Naive thymus-derived CD4-positive, alpha-beta T cell (primary cell): Measurements from ENCODE around the gene PANX3. TPM values are rescaled to one million over a fixed set of nuclear protein-coding genes. Genes with fewer than 3 reads are reported as not detected.

Experiments used
- ATAC-seq: fragments of 150-1000 bp; cut with Tn5 transposase; 2 replicates; pipeline ENCODE4 v1.10.0; 2021; ENCODE audit warnings: mild to moderate bottlenecking, moderate library complexity
- CTCF ChIA-PET: fragments of 350-600 bp; sonication (Branson Sonifier 250); formaldehyde crosslinking; loops from one replicate; lab custom pipeline; 2021; ENCODE audit warnings: antibody characterized with exemption; lab: Charles Lee
- POLR2A ChIA-PET: fragments of 350-600 bp; sonication (Branson Sonifier 250); formaldehyde crosslinking; loops from one replicate; lab custom pipeline; 2021; ENCODE audit warnings: antibody characterized with exemption, inconsistent platforms; lab: Charles Lee
- DNase-seq, 9 donors: peaks; one replicate each; pipeline versions ENCODE4 v3.0.0 to v3.0.0-alpha.2; 2020 to 2022; ENCODE audit warnings: mixed read lengths in 1 of 9
- H3K27ac ChIP-seq: one replicate; pipeline ENCODE4 v1.7.0; 2013; ENCODE audit warnings: mild to moderate bottlenecking, low read depth, low read length, moderate library complexity
- H3K27me3 ChIP-seq, 2 donors: one replicate each; pipeline ENCODE4 v1.7.0; 2013; ENCODE audit warnings: low read length in 2 of 2, mild to moderate bottlenecking in 2 of 2, moderate library complexity in 2 of 2; ENCODE audit not compliant: control insufficient read depth in 2 of 2, insufficient read depth in 2 of 2
- H3K36me3 ChIP-seq, 3 experiments: 1 replicate in 2 of 3; 2 replicates in 1 of 3; pipeline ENCODE4 v1.7.0; 2013; ENCODE audit warnings: low read length in 3 of 3, mild to moderate bottlenecking in 3 of 3, moderate library complexity in 1 of 3; ENCODE audit not compliant: insufficient read depth in 3 of 3, control insufficient read depth in 2 of 3
- H3K4me1 ChIP-seq, 2 donors: one replicate each; pipeline ENCODE4 v1.7.0; 2013; ENCODE audit warnings: low read length in 2 of 2, mild to moderate bottlenecking in 2 of 2, moderate library complexity in 1 of 2; ENCODE audit not compliant: control insufficient read depth in 2 of 2, insufficient read depth in 2 of 2
- H3K4me3 ChIP-seq: 2 replicates; pipeline ENCODE4 v1.7.0; 2013; ENCODE audit warnings: mild to moderate bottlenecking, low read length
- H3K9me3 ChIP-seq, 3 experiments: 1 replicate in 2 of 3; 2 replicates in 1 of 3; pipeline ENCODE4 v1.7.0; 2013; ENCODE audit warnings: low read length in 3 of 3; ENCODE audit not compliant: control insufficient read depth in 2 of 3
- H3K27ac Mint-ChIP-seq, 9 donors: one replicate each; pipeline ENCODE4 v1.8.0; 2020 to 2022; ENCODE audit warnings: mixed read lengths in 9 of 9, mild to moderate bottlenecking in 8 of 9, moderate library complexity in 5 of 9, inconsistent platforms in 2 of 9
- H3K27me3 Mint-ChIP-seq, 5 donors: one replicate each; pipeline ENCODE4 v1.8.0; 2021 to 2022; ENCODE audit warnings: mixed read lengths in 5 of 5, mild to moderate bottlenecking in 1 of 5
- H3K36me3 Mint-ChIP-seq, 5 donors: one replicate each; pipeline ENCODE4 v1.8.0; 2020 to 2022; ENCODE audit warnings: mixed read lengths in 5 of 5, mild to moderate bottlenecking in 3 of 5, inconsistent platforms in 1 of 5
- H3K4me1 Mint-ChIP-seq, 7 donors: one replicate each; pipeline ENCODE4 v1.8.0; 2020 to 2022; ENCODE audit warnings: mixed read lengths in 7 of 7, mild to moderate bottlenecking in 3 of 7, inconsistent platforms in 1 of 7
- H3K4me3 Mint-ChIP-seq, 10 donors: one replicate each; pipeline ENCODE4 v1.8.0; 2020 to 2022; ENCODE audit warnings: mild to moderate bottlenecking in 10 of 10, mixed read lengths in 10 of 10, moderate library complexity in 6 of 10, inconsistent platforms in 2 of 10
- H3K9me3 Mint-ChIP-seq, 11 donors: one replicate each; pipeline ENCODE4 v1.8.0; 2020 to 2022; ENCODE audit warnings: mixed read lengths in 11 of 11, mild to moderate bottlenecking in 4 of 11, inconsistent platforms in 1 of 11, moderate library complexity in 1 of 11
- intact Hi-C, 2 donors: fragments of 100-400 bp; cut with micrococcal nuclease; formaldehyde crosslinking; loops; one replicate each; pipeline ENCODE4 v1.15.1; 2023
- polyA plus RNA-seq, 2 donors: library from polyadenylated mRNA; unstranded; fragments of 300-500 nt; fragmentation: Illumina TruSeq; gene quantifications; one replicate each; pipeline ENCODE4 v1.2.3, GENCODE V29; 2021
- total RNA-seq, 6 experiments: library from RNA in 5 of 6; stranded (reverse) in 5 of 6; gene quantifications; 1 replicate in 5 of 6; 2 replicates in 1 of 6; pipeline ENCODE4 v1.2.3 and lab custom pipeline; 2021 to 2026

PANX3 gene
- total and polyA plus RNA-seq, 7 experiments from 2014 or later = not detected

DNA sequence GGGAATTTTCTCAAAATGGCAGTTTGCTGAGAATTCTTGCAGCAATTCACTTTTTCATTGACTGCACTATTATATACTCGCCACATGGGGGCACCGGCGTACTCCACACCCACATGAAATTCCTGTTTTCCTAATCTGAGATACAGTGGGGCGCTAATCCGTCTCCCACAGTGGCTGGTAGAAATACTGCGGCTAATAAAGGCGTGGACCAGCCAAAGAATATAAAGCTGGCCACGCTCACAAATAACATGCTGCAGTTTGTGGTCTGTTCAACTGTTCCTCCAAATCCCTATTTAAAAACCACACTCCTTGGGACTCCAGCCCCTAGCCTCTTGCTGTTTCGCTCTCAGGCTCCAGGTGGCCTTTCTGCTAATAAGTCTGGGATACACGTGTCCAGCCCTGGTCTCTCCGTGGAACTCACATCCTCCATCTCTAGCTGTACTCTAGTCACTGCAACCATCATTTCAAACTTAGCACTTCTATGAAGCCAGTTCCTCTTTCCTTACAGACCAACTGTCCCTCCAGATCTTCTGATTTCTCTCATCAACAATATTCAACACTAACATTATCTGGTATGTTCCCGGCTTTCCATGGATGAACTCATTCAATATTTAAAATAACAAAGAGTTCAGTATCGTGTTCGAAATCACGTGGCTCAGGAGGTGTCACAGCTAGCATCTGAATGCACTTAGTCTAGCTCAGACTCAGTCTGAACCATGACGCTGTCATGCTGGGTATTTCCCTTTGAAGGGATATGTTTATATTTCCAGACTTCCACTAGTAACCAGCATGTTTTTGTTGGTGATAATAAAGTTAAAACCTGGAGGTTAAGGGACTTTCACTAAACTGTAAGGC, 33.4 kb downstream of the PANX3 start:
- ChIA-PET POLR2A (interaction anchor here (0.6 to 1.0 kb wide), 2 partner anchors 102 to 255 kb away, joined by 3 read pairs; no protein-coding TSS in a partner anchor), CTCF (interaction anchor here (0.6 to 2.0 kb wide), 10 partner anchors 11 to 197 kb away, joined by 3 to 8 read pairs (median 4); partner anchors contain the start of gene ESAM)
- DNase-seq = peak in 7 of 9 donors; percentile 6 to 28 (median 21)

DNA sequence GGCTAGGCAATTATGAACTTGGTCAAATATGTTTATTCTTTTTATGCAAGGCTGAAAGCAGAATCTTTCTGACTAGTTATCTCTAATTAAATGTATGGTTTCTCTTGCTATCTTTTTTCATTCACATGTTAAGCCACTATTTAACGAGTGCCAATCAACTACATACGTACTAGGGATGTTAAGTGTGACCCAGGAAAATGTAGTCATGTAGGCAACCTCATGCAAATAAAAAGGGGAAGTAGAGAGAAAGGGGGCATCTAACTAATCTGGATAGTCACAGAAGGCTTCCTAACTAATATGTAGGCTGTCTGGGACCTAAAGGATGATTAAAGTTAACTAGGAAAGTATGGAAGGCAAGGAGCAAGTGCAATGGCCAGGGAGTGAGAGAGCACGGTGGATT, 34.9 kb downstream of the PANX3 start:
- no peak overlapping the region for H3K4me3 Mint-ChIP-seq
- H3K4me1 ChIP-seq = no peaks in the 10 kb centered on the region
- ChIA-PET POLR2A (interaction anchor here (0.6 kb wide), 1 partner anchor 33 kb away, joined by 3 read pairs; no protein-coding TSS in a partner anchor), CTCF (interaction anchor here (0.8 to 1.7 kb wide), 3 partner anchors 23 to 221 kb away, joined by 3 to 5 read pairs (median 5); no protein-coding TSS in a partner anchor)
- H3K36me3 ChIP-seq = peaks cover 0 to 4% (median 0%) of the 10 kb centered on the region in 3 experiments
- ATAC-seq (no peak), DNase-seq (no peak)
- no peaks in the 10 kb centered on the region for H3K27me3 ChIP-seq
- H3K27ac Mint-ChIP-seq = no peak overlapping the region
- intact Hi-C loops = no loop called here
- H3K36me3 Mint-ChIP-seq = peaks cover 0 to 20% (median 0%) of the 10 kb centered on the region in 5 donors
- H3K27ac ChIP-seq = no peak overlapping the region
- peaks cover 3 to 9% (median 5%) of the 10 kb centered on the region in 7 donors for H3K4me1 Mint-ChIP-seq
- no peaks in the 10 kb centered on the region for H3K27me3 Mint-ChIP-seq
- no peaks in the 10 kb centered on the region for H3K9me3 Mint-ChIP-seq
- H3K4me3 ChIP-seq = no peak overlapping the region
- no peaks in the 10 kb centered on the region for H3K9me3 ChIP-seq

More for the DNA sequence above, 33.4 kb downstream of the PANX3 start:
- Mint-ChIP-seq H3K27me3 (no peaks in the 10 kb centered on the region), H3K36me3 (peaks cover 0 to 19% (median 0%) of the 10 kb centered on the region in 5 donors), H3K4me3 (no peak overlapping the region), H3K4me1 (peaks cover 3 to 11% (median 5%) of the 10 kb centered on the region in 7 donors), H3K27ac (no peak overlapping the region), H3K9me3 (no peaks in the 10 kb centered on the region)
- Histone ChIP-seq H3K27me3 (no peaks in the 10 kb centered on the region), H3K4me1 (no peaks in the 10 kb centered on the region), H3K4me3 (no peak overlapping the region), H3K9me3 (no peaks in the 10 kb centered on the region), H3K36me3 (peaks cover 0 to 6% (median 0%) of the 10 kb centered on the region in 3 experiments), H3K27ac (no peak overlapping the region)
- intact Hi-C loops = loop anchor here (1.0 kb wide), 5 partner anchors 25 to 223 kb away; no protein-coding TSS in a partner anchor
- ATAC-seq = peak; percentile 88

DNA sequence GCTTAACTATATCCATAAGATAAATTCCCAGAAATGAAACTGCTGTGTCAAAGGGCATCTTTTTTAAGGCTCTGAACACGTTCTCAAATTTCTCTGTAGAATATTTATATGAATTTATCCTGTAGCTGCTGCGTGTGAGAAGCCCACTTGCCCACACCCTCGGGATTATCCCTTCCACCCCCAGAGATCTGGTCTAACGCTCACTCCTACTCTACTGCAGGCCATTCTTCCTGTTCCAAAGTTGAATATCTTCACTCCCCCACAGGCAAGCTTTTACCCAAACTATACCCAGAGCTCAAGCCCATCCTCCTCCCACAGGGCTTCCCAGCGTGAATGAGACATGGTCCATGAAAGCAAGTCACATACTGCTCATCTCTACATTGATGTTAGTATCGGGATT, 37.4 kb downstream of the PANX3 start:
- peaks cover 0 to 30% (median 20%) of the 10 kb centered on the region in 5 donors for H3K36me3 Mint-ChIP-seq
- ATAC-seq (no peak), DNase-seq (no peak)
- H3K27ac ChIP-seq = no peak overlapping the region
- H3K36me3 ChIP-seq = peaks cover 0 to 18% (median 0%) of the 10 kb centered on the region in 3 experiments
- CTCF ChIA-PET = interaction anchor here (0.8 to 1.1 kb wide), 2 partner anchors 188 to 805 kb away, joined by 3 read pairs; no protein-coding TSS in a partner anchor
- no peaks in the 10 kb centered on the region for H3K27me3 Mint-ChIP-seq
- no peaks in the 10 kb centered on the region for H3K9me3 ChIP-seq
- POLR2A ChIA-PET = interaction anchor here (1.0 kb wide), 1 partner anchor 458 kb away, joined by 3 read pairs; no protein-coding TSS in a partner anchor
- intact Hi-C loops = no loop called here
- no peaks in the 10 kb centered on the region for H3K27me3 ChIP-seq
- no peaks in the 10 kb centered on the region for H3K4me1 ChIP-seq
- peaks cover 3 to 7% (median 5%) of the 10 kb centered on the region in 7 donors for H3K4me1 Mint-ChIP-seq
- no peak overlapping the region for H3K4me3 Mint-ChIP-seq
- H3K9me3 Mint-ChIP-seq = no peaks in the 10 kb centered on the region
- H3K4me3 ChIP-seq = no peak overlapping the region
- H3K27ac Mint-ChIP-seq = peak overlapping the region in 1 of 9 donors; percentile 7

DNA sequence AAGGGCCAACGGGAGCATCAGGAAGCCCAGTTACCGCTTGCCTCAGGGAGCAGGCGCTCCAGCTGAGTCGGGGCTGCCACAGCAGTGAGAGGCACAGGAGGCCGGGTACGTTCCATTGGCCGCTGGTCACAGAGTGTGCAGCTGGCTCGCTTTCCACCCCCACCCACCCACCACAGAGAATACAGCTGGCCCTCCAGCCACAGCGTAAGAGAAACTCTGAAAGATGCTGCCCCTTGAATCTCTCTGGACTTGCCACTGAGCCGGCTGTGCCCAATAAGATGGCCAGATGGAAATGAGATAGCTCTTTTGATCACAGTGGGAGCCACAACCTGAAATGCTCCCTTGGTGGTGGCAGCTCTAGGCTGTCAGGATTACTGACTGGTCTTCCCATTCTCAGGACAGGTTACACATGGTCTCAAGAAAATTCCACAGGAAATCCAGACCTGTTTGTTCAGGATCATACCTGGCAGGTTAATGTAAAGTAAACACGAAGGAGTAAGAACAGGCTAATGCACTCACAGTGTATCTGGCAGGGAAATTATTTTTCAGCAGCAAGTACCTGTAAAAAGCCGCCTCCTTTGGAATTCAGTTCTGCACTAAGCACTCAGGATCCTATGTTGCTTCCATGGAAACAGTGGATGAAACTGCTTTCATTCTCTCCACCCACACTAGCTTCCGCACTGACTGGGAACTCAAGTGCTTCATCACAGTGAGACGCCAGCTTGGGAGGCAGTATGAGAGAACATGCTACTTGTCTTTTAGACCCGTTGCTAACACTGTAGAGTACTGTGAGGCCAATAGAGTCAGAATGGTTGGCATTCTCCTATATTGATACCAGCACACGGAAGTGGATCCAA, 45.8 kb downstream of the PANX3 start:
- DNase-seq (no peak), ATAC-seq (no peak)
- Histone ChIP-seq H3K4me3 (no peak overlapping the region), H3K27ac (no peak overlapping the region), H3K9me3 (no peaks in the 10 kb centered on the region), H3K36me3 (peaks cover 0 to 32% (median 0%) of the 10 kb centered on the region in 3 experiments), H3K27me3 (no peaks in the 10 kb centered on the region), H3K4me1 (no peaks in the 10 kb centered on the region)
- ChIA-PET CTCF (no interaction called here), POLR2A (no interaction called here)
- H3K4me1 Mint-ChIP-seq = no peaks in the 10 kb centered on the region
- no peaks in the 10 kb centered on the region for H3K27me3 Mint-ChIP-seq
- intact Hi-C loops = no loop called here
- H3K36me3 Mint-ChIP-seq = peaks cover 0 to 55% (median 23%) of the 10 kb centered on the region in 5 donors
- no peak overlapping the region for H3K4me3 Mint-ChIP-seq
- no peaks in the 10 kb centered on the region for H3K9me3 Mint-ChIP-seq
- no peak overlapping the region for H3K27ac Mint-ChIP-seq

DNA sequence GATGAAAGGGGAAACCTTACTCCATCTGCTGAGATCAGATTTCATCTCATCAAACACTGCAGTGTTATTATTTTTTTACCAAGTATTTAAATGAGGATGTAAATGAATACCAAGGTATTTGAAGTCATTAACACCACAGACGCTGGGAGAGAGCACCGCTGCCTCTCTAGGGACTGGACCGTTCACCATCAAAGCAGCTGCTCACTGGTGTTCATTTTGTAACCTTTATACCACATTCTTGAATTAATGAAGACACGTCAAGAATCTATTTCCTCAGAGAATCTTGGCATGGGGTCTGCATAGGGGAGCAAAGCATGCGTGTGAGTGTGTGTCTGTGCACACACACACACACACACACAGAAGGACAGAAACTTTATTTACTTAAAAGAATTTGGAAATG, 46.7 kb downstream of the PANX3 start:
- H3K27me3 Mint-ChIP-seq = no peaks in the 10 kb centered on the region

DNA sequence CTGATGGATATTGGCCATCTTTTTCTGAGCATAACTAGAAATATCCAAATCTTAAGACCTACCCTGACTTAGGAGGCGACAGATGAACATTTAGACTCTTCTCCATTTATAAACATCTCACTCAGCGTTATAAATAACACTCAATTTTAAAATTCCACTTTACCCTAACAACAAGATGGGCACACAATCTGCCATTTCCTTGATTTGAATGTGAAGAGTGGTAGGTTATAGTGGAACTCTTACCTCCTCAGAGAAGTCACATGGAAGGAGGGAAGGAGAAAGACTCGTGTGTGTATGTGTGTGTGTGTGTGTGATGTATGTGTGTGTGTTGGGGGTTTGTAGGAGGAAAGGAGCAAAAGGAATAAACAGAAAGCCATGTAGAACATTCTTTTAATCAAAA, 47.3 kb downstream of the PANX3 start:
- Mint-ChIP-seq H3K27me3 (no peaks in the 10 kb centered on the region), H3K9me3 (no peaks in the 10 kb centered on the region), H3K36me3 (peaks cover 0 to 44% (median 10%) of the 10 kb centered on the region in 5 donors), H3K4me3 (no peak overlapping the region), H3K4me1 (no peaks in the 10 kb centered on the region), H3K27ac (peak overlapping the region in 1 of 9 donors; percentile 60)
- Histone ChIP-seq H3K9me3 (no peaks in the 10 kb centered on the region), H3K4me3 (no peak overlapping the region), H3K36me3 (peaks cover 0 to 21% (median 0%) of the 10 kb centered on the region in 3 experiments), H3K27ac (no peak overlapping the region), H3K4me1 (no peaks in the 10 kb centered on the region), H3K27me3 (no peaks in the 10 kb centered on the region)
- DNase-seq = no peak
- CTCF ChIA-PET = interaction anchor here (1.5 kb wide), 1 partner anchor 135 kb away, joined by 3 read pairs; no protein-coding TSS in a partner anchor
- intact Hi-C loops = no loop called here
- no peak for ATAC-seq
- POLR2A ChIA-PET = no interaction called here

More for the DNA sequence above, 46.7 kb downstream of the PANX3 start:
- no peak overlapping the region for H3K4me3 Mint-ChIP-seq
- Histone ChIP-seq H3K36me3 (peaks cover 0 to 27% (median 0%) of the 10 kb centered on the region in 3 experiments), H3K9me3 (no peaks in the 10 kb centered on the region), H3K27ac (no peak overlapping the region), H3K27me3 (no peaks in the 10 kb centered on the region), H3K4me1 (no peaks in the 10 kb centered on the region), H3K4me3 (no peak overlapping the region)
- no peak overlapping the region for H3K27ac Mint-ChIP-seq
- no peak for DNase-seq
- no peak for ATAC-seq
- intact Hi-C loops = no loop called here
- CTCF ChIA-PET = interaction anchor here (1.5 kb wide), 1 partner anchor 136 kb away, joined by 3 read pairs; no protein-coding TSS in a partner anchor
- POLR2A ChIA-PET = no interaction called here
- no peaks in the 10 kb centered on the region for H3K9me3 Mint-ChIP-seq
- H3K36me3 Mint-ChIP-seq = peaks cover 0 to 50% (median 16%) of the 10 kb centered on the region in 5 donors
- H3K4me1 Mint-ChIP-seq = no peaks in the 10 kb centered on the region
